Caki2 (cell line): Measurements from ENCODE around the gene LDB2. TPM values are rescaled to one million over a fixed set of nuclear protein-coding genes. Genes with fewer than 3 reads are reported as not detected.

Experiments
- DNase-seq: peaks from one replicate; pipeline ENCODE4 v3.0.0-alpha.2; 2015; ENCODE audit warnings: low read depth
- in situ Hi-C: cut with HindIII; loops from 2 replicates; pipeline ENCODE4 v1.10.0; 2016; ENCODE audit warnings: low sequenced_read_pairs, low pct_unique_long_range_greater_than_20kb, mixed read lengths
- total RNA-seq: library from RNA; depleted of rRNA; stranded (reverse); fragments of >200 nt; shearing (Covaris generic); gene quantifications from 2 replicates; pipeline ENCODE4 v1.2.3, GENCODE V29; 2014; ENCODE audit warnings: low replicate concordance

LDB2 gene
- total RNA-seq, 1 experiment from 2014 or later: not detected

DNA sequence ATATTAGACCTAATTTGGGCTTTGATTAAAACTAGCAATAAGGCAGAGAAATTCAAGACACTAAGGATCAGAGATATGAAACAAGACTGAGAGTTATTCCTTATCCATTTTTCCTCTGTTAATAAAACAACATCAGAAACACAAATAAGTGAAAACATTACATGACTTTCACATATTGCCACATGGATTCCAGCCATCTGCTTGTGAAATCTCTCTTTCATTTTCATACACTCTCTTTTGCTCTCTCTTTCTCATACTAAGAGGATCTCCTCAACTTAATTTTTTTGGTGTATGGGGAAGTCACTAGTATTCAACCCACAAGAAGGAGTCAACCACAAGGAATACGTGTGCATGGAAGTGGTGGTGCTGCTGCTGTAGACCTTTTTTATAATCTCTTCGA is 183.0 kb downstream of the LDB2 start:
- no peak for DNase-seq
- in situ Hi-C loops: no loop called here

DNA sequence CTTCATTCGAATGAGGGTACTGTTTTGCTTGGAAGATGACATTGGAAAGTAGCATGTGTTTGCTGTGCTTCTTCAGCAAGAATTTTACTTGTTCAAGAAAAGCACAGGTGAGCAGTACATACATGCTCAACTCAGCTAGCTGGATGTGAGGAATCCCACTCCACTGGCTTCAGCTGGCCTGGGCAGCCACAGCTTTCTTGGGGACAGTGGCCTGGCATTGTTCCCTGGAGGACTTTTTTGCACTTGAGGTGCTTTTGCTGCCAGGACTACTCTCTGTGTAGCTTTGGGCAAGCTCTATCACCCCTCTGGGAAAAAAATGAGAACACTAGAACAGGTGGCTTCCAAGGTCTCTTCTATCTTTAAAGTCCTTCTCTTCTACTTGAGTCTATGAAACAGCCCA is 184.3 kb downstream of the LDB2 start:
- in situ Hi-C loops: no loop called here
- DNase-seq: no peak

DNA sequence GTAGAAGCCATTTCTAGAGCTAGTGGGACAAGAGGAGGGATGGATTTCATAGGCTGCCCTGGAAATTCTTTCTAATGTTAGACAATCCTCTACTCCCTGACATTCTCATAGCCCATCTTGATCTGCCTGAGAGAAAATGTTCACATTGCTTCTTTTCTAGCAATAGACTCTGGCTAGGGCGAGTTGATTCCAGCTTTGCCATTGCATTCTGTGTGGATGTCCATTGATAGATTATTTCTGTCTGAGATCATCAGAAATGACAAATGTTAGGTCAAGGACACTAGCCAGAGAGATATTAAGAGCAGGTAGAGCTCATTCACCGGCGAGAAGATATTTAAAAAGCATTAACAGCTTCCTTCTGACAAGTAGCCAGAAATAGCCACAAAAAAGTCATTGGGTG is 184.7 kb downstream of the LDB2 start:
- in situ Hi-C loops: no loop called here
- no peak for DNase-seq

DNA sequence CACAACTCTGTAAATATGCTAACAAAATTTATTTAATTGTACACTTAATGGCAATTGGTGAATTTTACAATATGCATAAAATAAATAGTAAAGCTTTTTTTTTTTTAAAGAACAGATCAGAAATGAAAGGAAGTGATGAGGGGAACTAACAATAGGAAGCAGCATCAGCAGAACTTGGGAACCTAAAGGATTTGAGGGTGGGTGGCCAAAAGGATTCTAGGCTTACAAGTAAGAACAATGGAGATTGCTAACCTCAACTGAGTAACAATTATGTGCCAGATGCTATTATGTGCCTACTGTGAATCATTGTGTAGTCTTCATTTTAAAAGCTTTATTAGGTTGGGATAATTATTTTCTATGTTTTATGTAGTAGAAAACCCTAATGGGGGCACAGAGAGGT is 185.2 kb downstream of the LDB2 start:
- in situ Hi-C loops: no loop called here
- DNase-seq: no peak

DNA sequence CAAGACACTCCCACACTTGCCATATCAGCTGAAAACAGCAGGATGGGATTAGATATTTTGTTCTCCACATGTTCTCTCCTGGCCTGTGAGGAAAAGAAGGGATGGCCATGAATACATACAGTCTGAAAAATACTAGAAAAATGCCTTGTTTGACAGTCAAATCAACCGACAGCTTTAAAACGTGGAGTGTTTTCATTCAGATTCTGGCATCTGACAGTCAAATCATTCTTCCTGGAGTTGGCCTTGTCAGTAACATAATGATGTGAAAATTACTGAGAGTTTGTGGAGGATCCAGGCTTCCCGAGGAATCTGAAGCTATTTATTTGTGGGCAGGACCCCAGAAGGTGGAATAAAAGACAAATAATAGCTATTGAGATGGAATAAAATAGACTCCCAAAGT is 188.2 kb downstream of the LDB2 start:
- in situ Hi-C loops: no loop called here
- no peak for DNase-seq

DNA sequence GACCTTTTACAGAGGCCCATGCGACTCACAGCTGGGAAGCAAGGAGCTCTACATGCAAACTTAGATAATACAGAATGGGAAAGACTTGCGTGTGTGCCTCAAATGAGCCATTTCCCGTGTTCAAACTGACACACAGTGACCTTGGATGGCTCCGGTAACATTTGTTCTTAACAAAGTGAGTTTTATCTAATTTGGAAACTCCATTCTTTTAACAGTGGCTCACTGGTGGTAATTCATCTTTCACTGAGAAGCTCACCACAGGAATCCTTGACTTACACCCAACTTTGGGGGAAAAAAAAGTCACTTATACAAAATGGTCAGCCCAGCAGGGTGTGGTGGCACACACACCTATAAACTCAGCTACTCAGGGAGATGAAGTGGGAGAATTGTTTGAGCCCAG is 190.6 kb downstream of the LDB2 start:
- in situ Hi-C loops: no loop called here
- DNase-seq: no peak

DNA sequence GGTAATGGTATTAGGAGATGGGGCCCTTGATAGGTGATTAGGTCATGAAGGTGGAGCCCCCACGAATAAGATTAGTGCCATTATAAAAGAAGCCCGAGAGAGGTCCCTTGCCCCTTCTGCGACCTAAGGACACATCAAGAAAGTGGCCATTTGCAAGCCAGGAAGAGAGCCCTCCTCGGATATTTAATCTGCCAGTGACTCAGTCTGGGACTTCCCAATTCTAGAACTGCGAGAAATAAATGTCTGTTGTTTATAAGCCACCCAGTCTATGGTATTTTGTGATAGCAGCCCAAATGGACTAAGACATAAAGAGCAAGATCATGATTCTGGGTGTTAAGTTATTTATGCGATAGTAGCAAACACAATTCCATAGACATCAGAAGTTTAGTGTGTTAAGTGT is 192.2 kb downstream of the LDB2 start:
- DNase-seq: no peak
- in situ Hi-C loops: no loop called here

DNA sequence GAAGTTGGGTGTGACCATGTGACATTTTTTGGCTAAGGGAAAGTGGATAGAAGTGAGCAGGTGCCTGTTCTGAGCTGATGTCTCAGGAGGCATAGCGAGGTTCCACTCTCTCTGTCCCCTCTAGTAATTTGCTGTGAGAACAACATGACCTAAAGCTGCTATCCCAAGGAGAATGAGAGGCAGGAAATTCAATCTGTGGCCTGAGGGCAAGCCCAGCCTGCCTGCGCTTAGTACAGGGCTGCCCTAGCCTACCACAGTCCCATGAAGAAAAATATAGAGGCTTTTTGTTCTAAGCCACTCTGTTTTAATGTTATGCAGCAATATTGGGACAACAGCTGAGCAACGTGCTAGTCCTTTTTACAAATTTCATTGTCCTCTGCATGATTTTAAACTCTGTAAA is 193.1 kb downstream of the LDB2 start:
- in situ Hi-C loops: no loop called here
- no peak for DNase-seq

DNA sequence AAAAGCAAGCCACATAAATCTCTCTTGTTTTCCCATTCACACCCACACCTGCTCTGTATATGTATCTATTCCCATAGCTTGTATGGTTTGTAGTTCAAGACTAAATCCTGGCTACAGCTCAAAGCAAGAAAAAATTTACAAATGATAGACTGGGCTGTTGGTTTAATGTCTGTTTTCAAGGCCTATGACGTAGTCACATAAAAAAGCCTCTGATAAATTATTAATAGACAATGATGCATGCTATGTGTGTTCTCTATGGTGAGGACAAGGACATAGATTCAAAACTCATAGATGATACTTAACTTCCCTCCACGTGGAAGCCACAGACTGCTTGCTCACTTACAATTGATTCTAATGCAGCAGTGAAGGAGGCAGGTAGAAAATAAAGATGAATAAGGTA is 194.0 kb downstream of the LDB2 start:
- no peak for DNase-seq
- in situ Hi-C loops: no loop called here

DNA sequence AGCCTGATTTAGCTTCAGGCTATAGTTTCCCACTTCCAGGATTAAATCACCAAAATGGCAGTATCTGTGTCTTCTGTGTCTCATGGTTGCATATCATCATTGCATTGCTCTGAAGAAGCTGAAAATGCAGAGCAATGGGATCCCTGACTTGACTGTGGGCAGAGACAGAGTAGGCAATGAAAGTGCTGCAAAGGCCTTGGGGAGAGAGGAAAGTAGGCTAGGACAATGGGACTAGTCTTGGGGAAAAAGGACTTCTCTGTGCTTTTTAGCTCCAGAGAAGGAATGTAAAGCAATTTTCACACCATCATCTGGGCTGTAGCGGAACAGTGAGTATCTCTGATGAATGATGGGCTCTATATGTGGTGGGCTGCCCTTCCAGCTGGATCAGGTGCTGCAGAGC is 202.5 kb downstream of the LDB2 start:
- in situ Hi-C loops: no loop called here
- no peak for DNase-seq

DNA sequence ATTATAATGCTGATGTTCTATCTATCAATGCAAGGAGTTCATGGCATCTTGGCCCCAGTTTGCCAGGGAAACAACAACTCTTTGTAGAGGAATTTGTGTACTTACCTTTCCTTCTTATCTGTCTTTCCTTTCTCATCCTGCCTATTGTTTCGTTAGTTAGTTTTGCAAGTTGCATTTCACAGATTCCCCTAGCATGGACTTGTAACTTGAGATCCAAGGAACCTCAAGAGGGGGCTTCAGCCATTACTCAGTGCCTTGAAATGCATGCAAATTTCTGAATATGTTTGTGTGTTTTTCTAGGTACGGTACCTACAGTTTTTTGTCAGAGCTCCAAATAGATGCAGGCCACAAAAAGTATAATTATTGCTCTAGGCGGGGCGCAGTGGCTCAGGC is 203.6 kb downstream of the LDB2 start:
- DNase-seq: no peak
- in situ Hi-C loops: no loop called here

DNA sequence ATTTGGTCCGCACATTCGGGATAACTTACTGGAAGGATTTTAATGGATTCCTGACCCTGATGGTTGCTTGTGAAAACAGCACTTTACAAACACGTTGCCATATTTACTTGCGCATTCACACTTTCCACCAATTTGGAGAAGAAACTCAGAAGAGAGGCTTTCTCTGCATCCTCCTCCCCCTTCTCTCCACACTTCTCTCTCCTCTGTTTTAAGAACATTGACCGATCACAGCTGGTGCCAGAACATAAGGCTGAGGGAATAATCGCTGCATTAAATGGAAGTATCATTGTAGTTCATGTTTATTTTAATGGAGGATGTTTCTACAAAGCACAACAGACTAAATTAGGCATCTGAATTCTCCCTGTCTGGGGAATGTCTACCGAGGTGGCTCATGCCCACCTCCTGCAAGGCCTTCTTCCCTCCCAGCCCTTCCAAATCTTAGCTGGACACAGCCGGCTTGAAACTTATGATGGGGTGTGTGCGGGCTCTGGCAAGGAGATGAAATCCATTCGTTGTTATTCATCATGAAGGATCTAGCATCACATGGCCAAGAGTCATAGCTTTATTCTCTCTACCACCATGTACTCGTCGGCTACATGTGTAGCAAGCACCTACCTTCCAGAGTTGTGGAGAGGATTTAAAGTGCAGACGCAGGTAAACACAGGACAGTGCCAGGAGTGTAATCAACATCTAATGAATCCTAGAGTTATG is 204.1 kb downstream of the LDB2 start:
- no peak for DNase-seq
- in situ Hi-C loops: no loop called here

DNA sequence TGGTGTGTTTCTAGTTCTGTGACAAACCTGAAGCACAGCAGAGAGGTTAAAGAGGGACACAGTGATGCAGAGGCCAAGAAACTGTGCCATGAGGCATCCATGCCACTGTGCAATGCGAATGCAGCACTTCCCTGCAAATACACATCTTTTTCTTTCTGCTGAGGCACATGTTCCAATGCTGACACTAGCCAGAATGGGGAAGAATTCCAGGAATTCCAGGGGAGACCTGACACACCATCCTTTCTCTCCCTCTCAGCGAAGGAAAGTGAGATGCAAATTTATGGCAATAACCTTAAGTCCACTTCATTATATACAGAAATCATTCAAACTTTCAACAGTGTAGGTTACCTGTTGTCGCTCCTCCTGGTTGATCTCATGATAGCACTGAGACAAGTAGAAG is 204.8 kb downstream of the LDB2 start:
- no peak for DNase-seq
- in situ Hi-C loops: no loop called here

DNA sequence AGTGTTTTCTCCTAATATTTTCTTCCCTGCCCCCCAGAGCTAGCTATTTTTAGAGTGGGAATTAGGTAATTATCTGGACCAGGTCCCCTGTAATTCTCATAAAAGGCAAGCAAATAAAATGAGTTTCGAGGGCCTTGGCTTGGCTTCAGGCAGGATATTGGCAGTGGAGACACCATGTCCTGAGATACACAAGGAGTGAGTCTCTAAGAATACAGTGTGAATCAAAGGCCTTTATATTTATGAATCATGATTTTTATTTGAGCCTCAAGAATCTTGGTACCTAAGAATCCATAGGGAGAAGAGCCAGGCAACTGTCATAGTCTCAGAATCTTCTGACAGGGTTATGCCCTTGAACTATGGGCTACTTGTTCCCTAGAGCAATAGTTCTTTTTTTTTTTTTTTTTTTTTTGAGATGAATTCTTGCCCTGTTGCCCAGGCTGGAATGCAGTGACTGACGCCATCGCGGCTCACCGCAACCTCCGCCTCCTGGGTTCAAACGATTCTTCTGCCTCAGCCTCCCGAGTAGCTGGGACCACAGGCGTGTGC is 205.4 kb downstream of the LDB2 start:
- no peak for DNase-seq
- in situ Hi-C loops: no loop called here

DNA sequence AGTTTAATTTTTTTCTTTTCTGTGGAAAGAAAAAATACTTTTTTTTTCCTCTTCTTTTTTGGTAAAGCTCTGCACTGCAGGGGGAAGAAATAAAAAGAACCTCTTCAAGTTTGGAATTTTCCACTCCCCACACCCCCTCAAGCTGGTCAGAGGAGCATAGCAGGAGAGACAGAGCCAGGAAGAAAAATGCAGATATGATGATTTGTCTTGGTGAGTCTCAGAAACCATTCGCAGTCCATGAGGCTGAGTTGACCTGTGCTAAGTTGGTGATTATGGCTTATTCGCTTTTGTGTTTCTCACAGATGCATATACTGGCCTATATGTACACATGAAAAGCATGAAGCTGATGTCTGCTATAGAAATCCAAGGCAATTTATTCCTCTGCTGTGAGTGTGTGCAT is 205.9 kb downstream of the LDB2 start:
- in situ Hi-C loops: no loop called here
- no peak for DNase-seq

DNA sequence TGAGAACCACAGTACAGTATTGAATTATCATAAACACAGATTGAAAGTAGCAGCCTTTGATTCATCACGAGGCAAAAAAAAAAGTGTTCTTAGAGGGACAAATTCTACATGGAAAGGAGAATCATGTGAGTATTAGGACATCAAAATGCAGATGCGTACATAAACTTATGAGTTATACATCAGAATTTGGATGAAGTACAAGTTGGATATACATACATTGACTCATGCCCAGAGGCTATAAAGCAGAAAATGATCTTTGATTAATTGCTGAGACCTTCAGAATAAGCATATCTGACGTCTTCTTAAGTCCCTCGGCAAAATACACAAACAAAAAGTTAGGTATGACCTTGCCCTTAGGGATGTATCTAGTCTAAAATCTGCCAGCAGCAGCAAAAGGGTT is 206.4 kb downstream of the LDB2 start:
- in situ Hi-C loops: no loop called here

DNA sequence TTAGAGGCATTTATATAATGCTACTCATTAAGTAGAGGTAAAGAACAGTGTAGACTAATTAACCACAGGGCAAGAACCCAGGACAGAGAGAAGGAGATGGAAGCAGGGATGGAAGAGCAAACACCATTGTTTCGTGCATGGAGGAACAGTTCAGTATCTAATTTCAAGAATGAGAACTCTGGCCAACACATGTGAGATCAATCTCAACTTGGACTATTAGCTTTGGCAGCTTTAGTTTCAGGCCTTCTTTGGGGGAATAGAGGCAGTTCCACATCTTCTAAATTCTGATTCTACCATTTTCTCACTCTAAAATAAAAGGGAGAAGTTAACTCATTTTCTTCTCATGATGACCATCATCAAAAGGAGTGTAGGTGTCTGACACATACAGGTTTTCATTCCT is 207.0 kb downstream of the LDB2 start:
- in situ Hi-C loops: no loop called here
- DNase-seq: no peak

More for the DNA sequence above, 206.4 kb downstream of the LDB2 start:
- no peak for DNase-seq

DNA sequence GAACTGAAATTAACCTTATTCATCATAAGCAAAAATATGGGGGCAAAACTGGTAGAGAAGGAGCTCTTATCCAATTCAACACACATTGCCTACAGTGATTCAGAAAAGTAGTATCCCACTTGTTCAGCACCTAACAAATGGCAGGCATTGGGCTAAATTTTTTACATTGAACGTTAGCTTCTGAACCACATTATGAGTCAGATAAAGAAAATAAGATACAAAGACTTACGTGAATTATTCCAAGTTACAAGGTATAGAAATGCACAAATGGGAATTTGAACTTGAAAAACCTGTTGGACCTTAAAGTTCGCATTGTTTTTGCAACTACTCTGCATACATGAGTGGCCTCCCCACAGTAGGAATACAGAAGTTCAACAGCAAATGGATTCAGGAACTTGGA is 210.6 kb downstream of the LDB2 start:
- DNase-seq: no peak
- in situ Hi-C loops: no loop called here

DNA sequence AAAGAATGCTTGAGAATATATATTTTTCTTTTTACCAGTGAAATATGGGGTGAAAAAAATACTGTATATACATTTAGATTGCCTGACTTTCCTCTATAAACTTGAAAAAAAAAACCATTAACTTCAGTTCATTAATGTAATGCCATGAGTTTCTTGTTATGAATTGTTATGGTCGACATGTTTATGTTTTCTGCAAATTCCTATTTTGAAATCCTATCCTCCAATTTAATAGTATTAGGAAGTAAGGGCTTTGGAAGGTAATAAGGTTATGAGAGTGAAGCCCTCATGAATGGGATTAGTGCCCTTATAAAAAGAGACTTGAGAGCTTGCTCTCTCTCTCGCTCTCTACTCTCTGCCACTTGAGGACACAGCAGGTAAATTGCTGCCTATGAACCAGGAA is 211.4 kb downstream of the LDB2 start:
- DNase-seq: no peak
- in situ Hi-C loops: no loop called here

DNA sequence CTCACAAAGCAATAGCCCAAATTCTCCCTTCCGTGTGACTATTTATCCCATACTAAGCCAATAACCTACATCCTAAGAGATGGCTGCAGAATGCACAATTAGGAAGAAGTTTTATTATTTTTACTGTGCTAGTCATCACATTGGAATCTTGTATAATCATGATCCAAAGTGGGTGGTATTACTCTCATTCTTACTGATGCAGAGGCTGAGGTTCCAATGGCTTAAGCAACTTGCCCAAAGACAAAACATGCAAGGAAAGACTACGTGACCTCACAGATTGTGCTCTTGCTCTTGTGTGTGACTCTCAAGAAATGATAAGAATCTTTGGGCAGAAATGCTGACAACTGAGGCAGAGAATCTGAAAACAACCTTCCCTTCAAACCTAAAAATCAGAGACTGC is 212.2 kb downstream of the LDB2 start:
- DNase-seq: peak; percentile 35
- in situ Hi-C loops: no loop called here
